Loucy (cell line): ENCODE results near the gene TF.
"Not testable (repeated sequence)": the region's sequence is repeated elsewhere in the genome, so short reads cannot be mapped to it uniquely, and the experiment has no call there.

Source experiments
- CTCF ChIP-seq: fragments of 200-600 bp; sonication (generic); conservative IDR thresholded peaks from 2 replicates; pipeline ENCODE4 v1.5.1; 2014; ENCODE audit warnings: mild to moderate bottlenecking, antibody characterized with exemption, low read length
- EZH2phosphoT487 ChIP-seq: fragments of 200-600 bp; IDR thresholded peaks from 2 replicates; pipeline ENCODE4 v1.6.1; 2018; ENCODE audit warnings: antibody characterized with exemption, mild to moderate bottlenecking, moderate library complexity, borderline replicate concordance

DNA sequence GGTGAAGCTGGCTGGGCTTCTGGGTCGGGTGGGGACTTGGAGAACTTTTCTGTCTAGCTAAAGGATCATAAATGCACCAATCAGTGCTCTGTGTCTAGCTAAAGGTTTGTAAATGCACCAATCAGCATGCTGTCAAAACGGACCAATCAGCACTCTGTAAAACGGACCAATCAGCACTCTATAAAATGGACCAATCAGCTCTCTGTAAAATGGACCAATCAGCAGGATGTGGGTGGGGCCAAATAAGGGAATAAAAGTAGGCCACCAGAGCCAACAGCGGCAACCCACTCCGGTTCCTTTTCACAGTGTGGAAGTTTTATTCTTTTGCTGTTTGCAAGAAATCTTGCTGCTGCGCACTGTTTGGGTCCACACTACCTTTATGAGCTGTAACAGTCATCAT lies 14.0 kb upstream of the TF start:
- TF ChIP-seq EZH2phosphoT487, CTCF: not testable (repeated sequence)
